Trophoblast cell (in vitro differentiated cells and primary cell): ENCODE data around the gene FUBP3.

Source experiments
- DNase-seq, 2 donors: peaks; one replicate each; pipeline ENCODE4 v3.0.0-alpha.2; 2016
- H2AFZ ChIP-seq: 2 replicates; pipeline ENCODE4 v1.6.1; 2013; ENCODE audit warnings: low read length, moderate library complexity, mild to moderate bottlenecking; ENCODE audit not compliant: insufficient read depth, poor library complexity
- H2AK5ac ChIP-seq: 2 replicates; pipeline ENCODE4 v1.6.1; 2013; ENCODE audit warnings: mild to moderate bottlenecking, low read length
- H2BK120ac ChIP-seq: 2 replicates; pipeline ENCODE4 v1.6.1; 2013; ENCODE audit warnings: low read length, mild to moderate bottlenecking, moderate library complexity; ENCODE audit not compliant: insufficient read depth, poor library complexity
- H2BK12ac ChIP-seq: 2 replicates; pipeline ENCODE4 v1.6.1; 2013; ENCODE audit warnings: mild to moderate bottlenecking, low read length, moderate library complexity
- H2BK5ac ChIP-seq: 2 replicates; pipeline ENCODE4 v1.6.1; 2013; ENCODE audit warnings: low read length, low read depth, moderate library complexity, mild to moderate bottlenecking; ENCODE audit not compliant: poor library complexity
- H3K14ac ChIP-seq: 2 replicates; pipeline ENCODE4 v1.6.1; 2013; ENCODE audit warnings: mild to moderate bottlenecking, low read length
- H3K18ac ChIP-seq: 2 replicates; pipeline ENCODE4 v1.6.1; 2013; ENCODE audit warnings: mild to moderate bottlenecking, low read length
- H3K23ac ChIP-seq: 2 replicates; pipeline ENCODE4 v1.6.1; 2013; ENCODE audit warnings: low read length
- H3K27ac ChIP-seq: 2 replicates; pipeline ENCODE4 v1.5.1; 2013; ENCODE audit warnings: low read depth, mild to moderate bottlenecking, inconsistent platforms, low read length, moderate library complexity
- H3K27me3 ChIP-seq: 2 replicates; pipeline ENCODE4 v1.6.1; 2013; ENCODE audit warnings: inconsistent platforms, mild to moderate bottlenecking, low read length, moderate library complexity; ENCODE audit not compliant: insufficient read depth
- H3K36me3 ChIP-seq, 2 experiments: 1 replicate in 1 of 2; 2 replicates in 1 of 2; pipeline ENCODE4 v1.6.1; 2013; ENCODE audit warnings: low read length in 2 of 2, mild to moderate bottlenecking in 2 of 2, moderate library complexity in 1 of 2; ENCODE audit not compliant: insufficient read depth in 2 of 2, control insufficient read depth in 1 of 2
- H3K4ac ChIP-seq: 2 replicates; pipeline ENCODE4 v1.6.1; 2013; ENCODE audit warnings: low read depth, mild to moderate bottlenecking, low read length, moderate library complexity
- H3K4me1 ChIP-seq, 2 experiments: 1 replicate in 1 of 2; 2 replicates in 1 of 2; pipeline ENCODE4 v1.6.1; 2013; ENCODE audit warnings: low read length in 2 of 2, mild to moderate bottlenecking in 2 of 2, moderate library complexity in 1 of 2; ENCODE audit not compliant: insufficient read depth in 2 of 2, control insufficient read depth in 1 of 2
- H3K4me2 ChIP-seq: 2 replicates; pipeline ENCODE4 v1.6.1; 2013; ENCODE audit warnings: inconsistent platforms, mild to moderate bottlenecking, low read length, moderate library complexity
- H3K4me3 ChIP-seq: 2 replicates; pipeline ENCODE4 v1.5.1; 2013; ENCODE audit warnings: mild to moderate bottlenecking, low read depth, low read length, inconsistent platforms
- H3K79me1 ChIP-seq: one replicate; pipeline ENCODE4 v1.6.1; 2013; ENCODE audit warnings: low read length
- H3K79me2 ChIP-seq: 2 replicates; pipeline ENCODE4 v1.6.1; 2013; ENCODE audit warnings: low read length, mild to moderate bottlenecking; ENCODE audit not compliant: control insufficient read depth, insufficient read depth, poor library complexity
- H3K9ac ChIP-seq: 2 replicates; pipeline ENCODE4 v1.6.1; 2013; ENCODE audit warnings: mild to moderate bottlenecking, low read length
- H3K9me3 ChIP-seq: 2 replicates; pipeline ENCODE4 v1.6.1; 2013; ENCODE audit warnings: low read depth, mild to moderate bottlenecking, control low read depth, inconsistent platforms, low read length; ENCODE audit not compliant: insufficient read depth
- H4K12ac ChIP-seq: 2 replicates; pipeline ENCODE4 v1.6.1; 2013; ENCODE audit warnings: low read depth, mild to moderate bottlenecking, low read length, moderate library complexity
- H4K8ac ChIP-seq: 2 replicates; pipeline ENCODE4 v1.6.1; 2013; ENCODE audit warnings: low read depth, mild to moderate bottlenecking, low read length, moderate library complexity
- H4K91ac ChIP-seq: one replicate; pipeline ENCODE4 v1.6.1; 2013; ENCODE audit warnings: low read depth, mild to moderate bottlenecking, low read length, moderate library complexity
- WGBS: extraction: QIAGEN DNeasy Blood & Tissue Kit; methylation state at CpG from one replicate; pipeline ENCODE4 v1.1.7; 2013; ENCODE audit warnings: missing lambda C conversion rate; ENCODE audit not compliant: insufficient read length, insufficient coverage; ENCODE audit errors: extremely low coverage; 5-methylcytosine and 5-hydroxymethylcytosine counted together

FUBP3 gene

DNA sequence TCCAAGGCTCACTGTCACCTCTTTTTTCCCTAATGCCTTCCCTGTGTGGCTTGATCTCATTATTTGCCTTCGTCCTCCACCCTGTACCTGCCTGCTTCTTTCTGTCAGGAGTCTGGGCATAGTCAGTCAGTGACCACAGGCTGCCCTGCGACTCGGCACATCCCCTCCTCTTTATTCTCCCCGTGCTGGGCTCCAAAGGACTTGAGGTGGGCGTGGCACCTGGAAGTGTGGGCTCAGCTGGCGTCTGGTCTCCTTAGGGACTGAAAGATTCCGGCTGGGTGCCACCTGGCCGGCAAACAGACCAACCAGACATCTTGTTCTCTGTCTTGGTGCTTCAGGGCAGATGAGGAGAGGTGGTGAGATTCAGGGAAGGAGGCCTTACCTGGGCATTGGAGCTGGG lies 55.4 kb downstream of the FUBP3 start:
- Histone ChIP-seq H4K12ac (no peak overlapping the region), H3K27me3 (no peaks in the 10 kb centered on the region), H3K4me1 (no peaks in the 10 kb centered on the region), H3K9me3 (peaks cover 4% of the 10 kb centered on the region), H4K8ac (no peak overlapping the region), H2BK12ac (no peak overlapping the region), H3K14ac (no peak overlapping the region), H2BK120ac (no peak overlapping the region), H3K4me3 (no peak overlapping the region), H3K27ac (no peak overlapping the region), H3K79me1 (no peaks in the 10 kb centered on the region), H3K18ac (no peak overlapping the region), H3K4me2 (no peak overlapping the region), H3K23ac (no peak overlapping the region), H2AK5ac (no peak overlapping the region), H3K36me3 (peaks cover 75 to 79% of the 10 kb centered on the region in 2 experiments), H3K79me2 (no peaks in the 10 kb centered on the region), H4K91ac (no peak overlapping the region), H3K4ac (no peak overlapping the region), H2AFZ (no peak overlapping the region), H2BK5ac (no peak overlapping the region), H3K9ac (no peak overlapping the region)
- no peak for DNase-seq
- no CpG with 5 or more reads among the region's 8 CpGs for WGBS

DNA sequence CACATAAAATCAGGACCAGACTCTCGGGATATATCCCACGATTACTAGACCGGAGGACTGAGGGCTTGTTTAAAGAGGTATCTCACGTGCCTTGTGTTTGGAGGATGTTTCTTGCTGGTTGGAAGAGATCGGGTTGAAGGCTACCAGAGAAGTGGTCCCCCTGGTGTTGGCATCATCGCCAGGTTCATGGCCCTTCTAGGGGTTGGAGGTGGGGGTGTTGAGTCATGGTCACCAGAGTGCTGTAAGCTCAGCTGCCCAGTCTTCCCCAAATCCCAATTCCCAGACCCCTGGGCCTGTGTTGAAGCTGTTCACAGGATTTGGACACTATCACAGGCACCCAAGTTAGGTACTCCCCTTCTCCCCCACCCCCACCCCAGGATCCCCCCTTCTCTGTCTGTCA lies 55.9 kb downstream of the FUBP3 start:
- Histone ChIP-seq H4K12ac (no peak overlapping the region), H3K4me2 (no peak overlapping the region), H3K79me2 (no peaks in the 10 kb centered on the region), H4K8ac (no peak overlapping the region), H3K79me1 (no peaks in the 10 kb centered on the region), H3K27me3 (no peaks in the 10 kb centered on the region), H3K4me1 (no peaks in the 10 kb centered on the region), H2BK12ac (no peak overlapping the region), H3K36me3 (peaks cover 70 to 74% of the 10 kb centered on the region in 2 experiments), H2AFZ (no peak overlapping the region), H3K18ac (no peak overlapping the region), H3K9ac (no peak overlapping the region), H2AK5ac (no peak overlapping the region), H3K4me3 (no peak overlapping the region), H3K14ac (no peak overlapping the region), H3K9me3 (peaks cover 4% of the 10 kb centered on the region), H2BK5ac (no peak overlapping the region), H3K4ac (no peak overlapping the region), H2BK120ac (no peak overlapping the region), H3K23ac (no peak overlapping the region), H3K27ac (no peak overlapping the region), H4K91ac (no peak overlapping the region)
- DNase-seq: no peak
- no CpG with 5 or more reads among the region's 6 CpGs for WGBS

GRCh38 chr9:130635721-130636647 lies 56.6 kb downstream of the FUBP3 start:
- H2AFZ ChIP-seq: no peak overlapping the region
- H3K27ac ChIP-seq: no peak overlapping the region
- no peak overlapping the region for H3K4me3 ChIP-seq
- peaks cover 63 to 67% of the 10 kb centered on the region in 2 experiments for H3K36me3 ChIP-seq
- H2BK12ac ChIP-seq: no peak overlapping the region
- H3K79me1 ChIP-seq: no peaks in the 10 kb centered on the region
- H3K4ac ChIP-seq: no peak overlapping the region
- no peak overlapping the region for H2BK5ac ChIP-seq
- H3K9me3 ChIP-seq: peaks cover 4% of the 10 kb centered on the region
- H4K91ac ChIP-seq: no peak overlapping the region
- no peak for DNase-seq
- H3K9ac ChIP-seq: no peak overlapping the region
- no peak overlapping the region for H2AK5ac ChIP-seq
- no peak overlapping the region for H2BK120ac ChIP-seq
- H3K79me2 ChIP-seq: no peaks in the 10 kb centered on the region
- no peak overlapping the region for H3K18ac ChIP-seq
- H3K4me2 ChIP-seq: no peak overlapping the region
- no peak overlapping the region for H4K8ac ChIP-seq
- WGBS: no CpG with 5 or more reads among the region's 33 CpGs
- H4K12ac ChIP-seq: peak overlapping the region; percentile 46
- H3K27me3 ChIP-seq: no peaks in the 10 kb centered on the region
- H3K4me1 ChIP-seq: no peaks in the 10 kb centered on the region
- no peak overlapping the region for H3K23ac ChIP-seq
- H3K14ac ChIP-seq: no peak overlapping the region

GRCh38 chr9:130636648-130637020 lies 57.3 kb downstream of the FUBP3 start:
- no peak overlapping the region for H4K8ac ChIP-seq
- no peak overlapping the region for H3K4ac ChIP-seq
- no peak overlapping the region for H2BK120ac ChIP-seq
- no CpG with 5 or more reads among the region's 9 CpGs for WGBS
- no peak overlapping the region for H3K27ac ChIP-seq
- H3K79me2 ChIP-seq: no peaks in the 10 kb centered on the region
- H3K9ac ChIP-seq: no peak overlapping the region
- H3K36me3 ChIP-seq: peaks cover 56 to 60% of the 10 kb centered on the region in 2 experiments
- no peak overlapping the region for H3K4me3 ChIP-seq
- H3K14ac ChIP-seq: no peak overlapping the region
- H2AFZ ChIP-seq: no peak overlapping the region
- H4K12ac ChIP-seq: no peak overlapping the region
- H3K27me3 ChIP-seq: no peaks in the 10 kb centered on the region
- DNase-seq: no peak
- peaks cover 4% of the 10 kb centered on the region for H3K9me3 ChIP-seq
- no peaks in the 10 kb centered on the region for H3K4me1 ChIP-seq
- H3K79me1 ChIP-seq: no peaks in the 10 kb centered on the region
- no peak overlapping the region for H2BK12ac ChIP-seq
- no peak overlapping the region for H4K91ac ChIP-seq
- H3K18ac ChIP-seq: no peak overlapping the region
- no peak overlapping the region for H3K23ac ChIP-seq
- no peak overlapping the region for H2BK5ac ChIP-seq
- H3K4me2 ChIP-seq: no peak overlapping the region
- no peak overlapping the region for H2AK5ac ChIP-seq
